Panc1 (cell line): Measurements from ENCODE around the gene RRAS.

ENCODE experiments used
- POLR2AphosphoS5 ChIP-seq: IDR thresholded peaks from 2 replicates; pipeline ENCODE4 v1.6.1; 2012; ENCODE audit warnings: mild to moderate bottlenecking, low read depth, low read length, moderate library complexity
- SIN3A ChIP-seq: IDR thresholded peaks from 2 replicates; pipeline ENCODE4 v1.6.1; 2012; ENCODE audit warnings: low read depth, mild to moderate bottlenecking, low read length, moderate library complexity, borderline replicate concordance; ENCODE audit not compliant: insufficient read depth
- TCF7L2 ChIP-seq: IDR thresholded peaks from 2 replicates; pipeline ENCODE4 v1.6.1; 2011; ENCODE audit warnings: mild to moderate bottlenecking, low read depth, low read length, inconsistent platforms
- TF ChIP-seq, protein P1 (sequence below): fragments of 450-650 bp; IDR thresholded peaks from 2 replicates; pipeline ENCODE4 v1.5.1; 2017; ENCODE audit warnings: mild to moderate bottlenecking
- TF ChIP-seq, protein P2 (sequence below), 2 experiments: IDR thresholded peaks; 2 replicates each; pipeline ENCODE4 v1.6.1; 2011 to 2012; ENCODE audit warnings: low read depth in 2 of 2, control low read depth in 1 of 2, low read length in 1 of 2, mild to moderate bottlenecking in 1 of 2, moderate library complexity in 1 of 2; ENCODE audit not compliant: insufficient read depth in 1 of 2

DNA sequence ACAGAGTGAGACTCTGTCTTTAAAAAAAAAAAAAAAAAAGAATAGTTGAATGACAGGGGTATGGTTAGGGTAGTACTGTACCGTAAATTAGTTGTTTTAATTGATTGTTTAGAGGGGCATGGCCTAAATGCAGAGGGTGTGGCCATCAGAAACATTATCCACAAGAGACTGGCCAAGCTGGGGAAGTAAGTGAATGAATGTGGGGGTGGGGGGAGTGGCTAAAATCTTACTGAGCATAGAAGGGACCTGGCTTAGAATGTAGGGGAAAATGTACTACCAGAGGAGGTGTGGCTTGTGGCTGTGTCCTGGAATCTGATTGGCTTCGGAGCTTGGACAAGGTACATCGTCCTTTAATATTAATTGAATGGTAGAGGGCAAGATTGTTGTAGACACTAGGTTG is 29.6 kb upstream of the RRAS start:
- TF ChIP-seq, protein P1, sequence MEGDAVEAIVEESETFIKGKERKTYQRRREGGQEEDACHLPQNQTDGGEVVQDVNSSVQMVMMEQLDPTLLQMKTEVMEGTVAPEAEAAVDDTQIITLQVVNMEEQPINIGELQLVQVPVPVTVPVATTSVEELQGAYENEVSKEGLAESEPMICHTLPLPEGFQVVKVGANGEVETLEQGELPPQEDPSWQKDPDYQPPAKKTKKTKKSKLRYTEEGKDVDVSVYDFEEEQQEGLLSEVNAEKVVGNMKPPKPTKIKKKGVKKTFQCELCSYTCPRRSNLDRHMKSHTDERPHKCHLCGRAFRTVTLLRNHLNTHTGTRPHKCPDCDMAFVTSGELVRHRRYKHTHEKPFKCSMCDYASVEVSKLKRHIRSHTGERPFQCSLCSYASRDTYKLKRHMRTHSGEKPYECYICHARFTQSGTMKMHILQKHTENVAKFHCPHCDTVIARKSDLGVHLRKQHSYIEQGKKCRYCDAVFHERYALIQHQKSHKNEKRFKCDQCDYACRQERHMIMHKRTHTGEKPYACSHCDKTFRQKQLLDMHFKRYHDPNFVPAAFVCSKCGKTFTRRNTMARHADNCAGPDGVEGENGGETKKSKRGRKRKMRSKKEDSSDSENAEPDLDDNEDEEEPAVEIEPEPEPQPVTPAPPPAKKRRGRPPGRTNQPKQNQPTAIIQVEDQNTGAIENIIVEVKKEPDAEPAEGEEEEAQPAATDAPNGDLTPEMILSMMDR, result no peak
- TF ChIP-seq TCF7L2, result no peak
- TF ChIP-seq POLR2AphosphoS5, result no peak
- TF ChIP-seq, protein P2, sequence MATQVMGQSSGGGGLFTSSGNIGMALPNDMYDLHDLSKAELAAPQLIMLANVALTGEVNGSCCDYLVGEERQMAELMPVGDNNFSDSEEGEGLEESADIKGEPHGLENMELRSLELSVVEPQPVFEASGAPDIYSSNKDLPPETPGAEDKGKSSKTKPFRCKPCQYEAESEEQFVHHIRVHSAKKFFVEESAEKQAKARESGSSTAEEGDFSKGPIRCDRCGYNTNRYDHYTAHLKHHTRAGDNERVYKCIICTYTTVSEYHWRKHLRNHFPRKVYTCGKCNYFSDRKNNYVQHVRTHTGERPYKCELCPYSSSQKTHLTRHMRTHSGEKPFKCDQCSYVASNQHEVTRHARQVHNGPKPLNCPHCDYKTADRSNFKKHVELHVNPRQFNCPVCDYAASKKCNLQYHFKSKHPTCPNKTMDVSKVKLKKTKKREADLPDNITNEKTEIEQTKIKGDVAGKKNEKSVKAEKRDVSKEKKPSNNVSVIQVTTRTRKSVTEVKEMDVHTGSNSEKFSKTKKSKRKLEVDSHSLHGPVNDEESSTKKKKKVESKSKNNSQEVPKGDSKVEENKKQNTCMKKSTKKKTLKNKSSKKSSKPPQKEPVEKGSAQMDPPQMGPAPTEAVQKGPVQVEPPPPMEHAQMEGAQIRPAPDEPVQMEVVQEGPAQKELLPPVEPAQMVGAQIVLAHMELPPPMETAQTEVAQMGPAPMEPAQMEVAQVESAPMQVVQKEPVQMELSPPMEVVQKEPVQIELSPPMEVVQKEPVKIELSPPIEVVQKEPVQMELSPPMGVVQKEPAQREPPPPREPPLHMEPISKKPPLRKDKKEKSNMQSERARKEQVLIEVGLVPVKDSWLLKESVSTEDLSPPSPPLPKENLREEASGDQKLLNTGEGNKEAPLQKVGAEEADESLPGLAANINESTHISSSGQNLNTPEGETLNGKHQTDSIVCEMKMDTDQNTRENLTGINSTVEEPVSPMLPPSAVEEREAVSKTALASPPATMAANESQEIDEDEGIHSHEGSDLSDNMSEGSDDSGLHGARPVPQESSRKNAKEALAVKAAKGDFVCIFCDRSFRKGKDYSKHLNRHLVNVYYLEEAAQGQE (IDR thresholded peaks at IDR 0.05; ENCODE audit: insufficient read depth in 1 of 2, low read depth in 2 of 2, low read length in 1 of 2), result no peak
- no peak for TF ChIP-seq SIN3A
